Stimulated activated memory B cell treated with anti-CD40 and anti-IgM and Interleukin-4, amounts not matched to agents 10 μg/mL and 1 μg/mL and 100 μg/mL, for 72 hours (primary cell): ENCODE results near the gene RPS6KC1.

Source experiments
- ATAC-seq: fragments of 150-1000 bp; cut with Tn5 transposase; 2 replicates; pipeline ENCODE4 v1.10.0; 2021
- H3K27ac Mint-ChIP-seq: one replicate; pipeline ENCODE4 v1.8.0; 2022; ENCODE audit warnings: mild to moderate bottlenecking, mixed read lengths
- H3K27me3 Mint-ChIP-seq: one replicate; pipeline ENCODE4 v1.8.0; 2022; ENCODE audit warnings: mixed read lengths
- H3K36me3 Mint-ChIP-seq: one replicate; pipeline ENCODE4 v1.8.0; 2022; ENCODE audit warnings: mixed read lengths
- H3K4me1 Mint-ChIP-seq: one replicate; pipeline ENCODE4 v1.8.0; 2022; ENCODE audit warnings: mixed read lengths
- H3K4me3 Mint-ChIP-seq: one replicate; pipeline ENCODE4 v1.8.0; 2022; ENCODE audit warnings: mild to moderate bottlenecking, moderate library complexity, mixed read lengths
- H3K9me3 Mint-ChIP-seq: one replicate; pipeline ENCODE4 v1.8.0; 2022; ENCODE audit warnings: mixed read lengths

Gene RPS6KC1

DNA sequence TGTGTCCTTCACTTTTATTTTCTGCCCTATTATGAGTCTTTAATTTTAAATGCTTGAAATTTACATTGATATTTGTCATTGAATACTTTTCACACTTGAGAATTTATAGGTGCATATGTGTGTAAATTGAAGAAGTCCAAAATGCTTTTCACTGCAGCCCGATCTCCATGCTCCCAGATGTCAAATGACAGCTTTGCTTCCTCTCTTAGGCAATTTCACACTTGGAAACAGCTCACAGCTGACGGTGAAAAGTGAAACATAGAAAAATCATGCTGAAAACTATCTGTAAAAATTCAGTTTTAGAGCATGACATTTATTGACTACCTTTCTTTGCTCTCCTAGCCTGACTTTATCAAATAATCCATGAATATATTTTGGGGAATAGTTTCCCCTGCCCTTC, 196.0 kb downstream of the RPS6KC1 start:
- Mint-ChIP-seq H3K27ac (no peak overlapping the region), H3K27me3 (no peaks in the 10 kb centered on the region), H3K9me3 (no peaks in the 10 kb centered on the region), H3K4me1 (no peaks in the 10 kb centered on the region), H3K36me3 (peaks cover 12% of the 10 kb centered on the region), H3K4me3 (no peak overlapping the region)
- no peak for ATAC-seq

GRCh38 chr1:213249395-213249794, 198.4 kb downstream of the RPS6KC1 start:
- Mint-ChIP-seq H3K27me3 (no peaks in the 10 kb centered on the region), H3K4me3 (no peak overlapping the region), H3K27ac (no peak overlapping the region), H3K36me3 (peaks cover 22% of the 10 kb centered on the region), H3K4me1 (no peaks in the 10 kb centered on the region), H3K9me3 (no peaks in the 10 kb centered on the region)
- ATAC-seq: no peak

GRCh38 chr1:213250041-213250440, 199.0 kb downstream of the RPS6KC1 start:
- no peaks in the 10 kb centered on the region for H3K27me3 Mint-ChIP-seq
- no peaks in the 10 kb centered on the region for H3K9me3 Mint-ChIP-seq
- peaks cover 24% of the 10 kb centered on the region for H3K36me3 Mint-ChIP-seq
- H3K27ac Mint-ChIP-seq: no peak overlapping the region
- no peaks in the 10 kb centered on the region for H3K4me1 Mint-ChIP-seq
- no peak overlapping the region for H3K4me3 Mint-ChIP-seq
- no peak for ATAC-seq

DNA sequence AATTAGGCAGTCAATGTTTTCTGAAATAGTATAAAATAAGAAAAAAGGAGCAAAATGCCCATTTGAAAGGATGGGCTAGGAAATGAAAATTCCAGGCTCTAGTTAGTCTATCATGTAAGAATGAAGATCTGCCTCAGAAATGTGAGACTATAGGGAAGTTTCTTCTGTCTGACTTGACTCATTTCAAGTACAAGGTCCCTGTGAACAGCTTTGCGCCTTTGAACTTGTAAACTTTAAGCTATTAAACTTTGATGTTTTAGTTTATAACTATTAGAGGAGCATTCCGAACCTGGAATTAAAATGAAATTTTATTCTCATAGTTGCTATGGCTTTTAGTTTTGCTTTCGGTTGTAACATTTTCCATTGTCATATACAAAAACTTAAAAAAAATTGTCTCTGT, 199.4 kb downstream of the RPS6KC1 start:
- ATAC-seq: no peak
- no peaks in the 10 kb centered on the region for H3K4me1 Mint-ChIP-seq
- H3K27ac Mint-ChIP-seq: no peak overlapping the region

GRCh38 chr1:213251972-213252371, 200.9 kb downstream of the RPS6KC1 start:
- no peaks in the 10 kb centered on the region for H3K27me3 Mint-ChIP-seq
- no peaks in the 10 kb centered on the region for H3K4me1 Mint-ChIP-seq
- H3K36me3 Mint-ChIP-seq: peaks cover 22% of the 10 kb centered on the region
- no peaks in the 10 kb centered on the region for H3K9me3 Mint-ChIP-seq
- ATAC-seq: no peak
- no peak overlapping the region for H3K27ac Mint-ChIP-seq
- no peak overlapping the region for H3K4me3 Mint-ChIP-seq

More for the DNA sequence above, 199.4 kb downstream of the RPS6KC1 start:
- Mint-ChIP-seq H3K4me3 (no peak overlapping the region), H3K27me3 (no peaks in the 10 kb centered on the region), H3K36me3 (peaks cover 24% of the 10 kb centered on the region), H3K9me3 (no peaks in the 10 kb centered on the region)

DNA sequence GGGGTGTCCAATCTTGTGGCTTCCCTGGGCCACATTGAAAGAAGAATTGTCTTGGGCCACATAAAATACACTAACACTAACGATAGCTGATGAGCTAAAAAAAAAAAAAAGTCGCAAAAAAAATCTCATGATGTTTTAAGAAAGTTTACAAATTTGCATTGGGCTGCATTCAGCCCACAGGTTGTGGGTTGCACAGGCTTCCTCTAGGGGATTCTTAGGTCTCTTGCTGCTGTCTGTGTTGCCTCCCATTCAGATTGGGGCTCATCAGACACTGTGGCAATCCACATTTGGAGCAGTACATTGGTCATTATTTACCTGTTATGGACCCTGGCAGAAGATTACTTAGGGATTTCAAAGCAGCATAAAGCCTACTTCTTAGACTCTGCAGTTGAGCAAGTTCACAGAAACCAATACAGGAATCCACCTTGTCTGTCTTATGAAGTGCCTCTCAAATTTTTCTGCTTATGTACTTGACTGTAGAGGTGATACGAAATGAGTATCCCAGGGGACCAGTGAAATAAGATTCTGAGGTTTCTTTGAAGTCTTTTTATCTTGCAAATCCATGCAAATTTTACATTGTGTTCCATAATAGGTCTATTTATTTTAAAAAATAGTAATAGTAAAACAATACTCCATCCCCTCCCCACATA, 205.5 kb downstream of the RPS6KC1 start:
- H3K4me1 Mint-ChIP-seq: no peaks in the 10 kb centered on the region
- ATAC-seq: no peak
- no peaks in the 10 kb centered on the region for H3K27me3 Mint-ChIP-seq
- no peak overlapping the region for H3K27ac Mint-ChIP-seq
- H3K4me3 Mint-ChIP-seq: no peak overlapping the region
- no peaks in the 10 kb centered on the region for H3K9me3 Mint-ChIP-seq
- H3K36me3 Mint-ChIP-seq: peaks cover 18% of the 10 kb centered on the region

- no peak for ATAC-seq
- no peaks in the 10 kb centered on the region for H3K9me3 Mint-ChIP-seq
- peaks cover 37% of the 10 kb centered on the region for H3K36me3 Mint-ChIP-seq
- no peaks in the 10 kb centered on the region for H3K4me1 Mint-ChIP-seq
- no peak overlapping the region for H3K4me3 Mint-ChIP-seq
- no peak overlapping the region for H3K27ac Mint-ChIP-seq
- no peaks in the 10 kb centered on the region for H3K27me3 Mint-ChIP-seq
These were observed 209.5 kb downstream of the RPS6KC1 start for GRCh38 chr1:213260311-213261075.

- no peaks in the 10 kb centered on the region for H3K27me3 Mint-ChIP-seq
- H3K27ac Mint-ChIP-seq: no peak overlapping the region
- H3K9me3 Mint-ChIP-seq: peaks cover 9% of the 10 kb centered on the region
- H3K4me3 Mint-ChIP-seq: no peak overlapping the region
- peaks cover 61% of the 10 kb centered on the region for H3K36me3 Mint-ChIP-seq
- no peaks in the 10 kb centered on the region for H3K4me1 Mint-ChIP-seq
- no peak for ATAC-seq
These were observed 213.5 kb downstream of the RPS6KC1 start for GRCh38 chr1:213264531-213264930.

DNA sequence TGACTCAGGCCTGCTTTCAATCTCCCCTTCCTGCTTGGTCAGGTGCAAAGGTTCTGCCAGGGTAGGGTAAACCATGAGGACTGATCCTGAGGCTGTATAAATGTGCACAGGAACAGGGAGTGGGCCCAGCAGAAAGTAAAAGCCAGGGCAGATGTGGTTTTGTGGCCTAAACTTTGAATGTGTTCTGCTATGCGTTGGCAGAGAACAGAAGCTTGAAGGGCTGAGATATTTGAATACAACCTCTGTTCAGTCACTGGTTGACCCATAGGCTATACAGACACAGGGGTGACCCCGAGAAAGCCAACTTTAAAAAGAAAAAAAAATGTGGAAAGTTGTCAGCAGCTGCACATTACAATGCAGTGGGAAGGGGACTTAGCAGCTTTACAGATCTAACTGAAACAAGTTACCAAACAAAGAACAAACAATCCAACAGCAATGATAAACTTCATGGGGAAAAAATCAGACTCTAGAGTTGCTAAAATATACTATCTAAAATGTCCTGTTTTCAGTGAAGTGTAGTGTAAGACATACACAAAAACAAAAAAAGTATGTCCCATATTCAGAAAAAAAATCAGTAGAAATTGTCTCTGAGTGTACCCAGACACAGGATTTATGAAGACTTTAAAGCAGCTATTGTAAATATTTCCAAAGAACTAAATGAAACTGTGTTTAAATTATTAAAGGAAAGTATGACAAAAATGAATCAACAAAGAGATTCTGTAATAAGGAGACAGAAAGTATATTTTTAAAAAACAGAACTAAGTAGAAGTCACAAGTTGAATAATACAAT, 216.1 kb downstream of the RPS6KC1 start:
- Mint-ChIP-seq H3K27me3 (no peaks in the 10 kb centered on the region), H3K4me1 (no peaks in the 10 kb centered on the region), H3K9me3 (peaks cover 9% of the 10 kb centered on the region), H3K27ac (no peak overlapping the region), H3K36me3 (peaks cover 72% of the 10 kb centered on the region), H3K4me3 (no peak overlapping the region)
- no peak for ATAC-seq

GRCh38 chr1:213268221-213268620, 217.2 kb downstream of the RPS6KC1 start:
- Mint-ChIP-seq H3K36me3 (peaks cover 73% of the 10 kb centered on the region), H3K27me3 (no peaks in the 10 kb centered on the region), H3K4me3 (no peak overlapping the region), H3K9me3 (peaks cover 9% of the 10 kb centered on the region), H3K27ac (no peak overlapping the region), H3K4me1 (no peaks in the 10 kb centered on the region)
- ATAC-seq: no peak

GRCh38 chr1:213269829-213270228, 218.8 kb downstream of the RPS6KC1 start:
- peaks cover 9% of the 10 kb centered on the region for H3K9me3 Mint-ChIP-seq
- no peak for ATAC-seq
- no peak overlapping the region for H3K27ac Mint-ChIP-seq
- peaks cover 73% of the 10 kb centered on the region for H3K36me3 Mint-ChIP-seq
- H3K4me3 Mint-ChIP-seq: no peak overlapping the region
- H3K27me3 Mint-ChIP-seq: no peaks in the 10 kb centered on the region
- H3K4me1 Mint-ChIP-seq: no peaks in the 10 kb centered on the region

DNA sequence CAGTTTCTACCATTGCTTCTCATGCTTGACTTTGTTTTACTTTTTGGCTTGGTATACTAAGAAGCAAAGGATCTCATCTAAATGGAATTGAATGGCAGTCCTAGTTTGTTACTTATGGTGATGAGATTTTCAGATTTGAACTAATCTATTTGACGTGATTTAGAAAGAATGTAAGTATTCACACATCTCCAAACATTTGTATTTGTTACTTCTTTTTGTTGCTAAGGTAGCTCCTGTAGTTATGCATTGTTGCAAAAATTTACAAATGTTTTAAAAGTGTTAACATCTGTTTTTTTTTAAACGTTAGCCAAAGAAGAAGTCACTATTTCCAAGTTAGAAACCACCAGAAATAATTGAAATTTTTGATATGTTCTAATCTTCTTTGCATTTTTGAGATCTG, 222.5 kb downstream of the RPS6KC1 start:
- Mint-ChIP-seq H3K9me3 (no peaks in the 10 kb centered on the region), H3K27me3 (no peaks in the 10 kb centered on the region), H3K4me1 (no peaks in the 10 kb centered on the region), H3K27ac (no peak overlapping the region), H3K36me3 (peaks cover 61% of the 10 kb centered on the region), H3K4me3 (no peak overlapping the region)
- ATAC-seq: no peak

DNA sequence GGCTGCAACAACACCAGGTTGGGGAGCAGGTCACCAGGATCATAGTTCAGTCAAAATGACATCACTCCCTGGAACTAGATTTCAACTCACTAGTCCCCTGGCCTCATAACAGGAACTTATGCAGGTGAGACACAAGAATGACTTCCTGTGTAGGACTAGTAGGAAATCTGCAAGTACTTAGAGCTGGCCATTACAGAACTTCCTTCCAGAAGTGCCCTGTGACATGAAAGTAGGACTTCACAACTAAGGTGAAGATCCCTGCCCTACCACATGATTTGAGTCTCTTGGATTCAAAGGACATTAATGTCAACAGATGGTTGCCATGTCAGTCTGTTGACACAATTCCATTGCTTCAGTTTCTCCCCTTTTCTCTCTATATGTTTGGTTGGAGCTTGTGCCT, 223.1 kb downstream of the RPS6KC1 start:
- no peaks in the 10 kb centered on the region for H3K9me3 Mint-ChIP-seq
- no peak overlapping the region for H3K27ac Mint-ChIP-seq
- no peak overlapping the region for H3K4me3 Mint-ChIP-seq
- no peaks in the 10 kb centered on the region for H3K27me3 Mint-ChIP-seq
- ATAC-seq: no peak
- no peaks in the 10 kb centered on the region for H3K4me1 Mint-ChIP-seq
- H3K36me3 Mint-ChIP-seq: peaks cover 58% of the 10 kb centered on the region

DNA sequence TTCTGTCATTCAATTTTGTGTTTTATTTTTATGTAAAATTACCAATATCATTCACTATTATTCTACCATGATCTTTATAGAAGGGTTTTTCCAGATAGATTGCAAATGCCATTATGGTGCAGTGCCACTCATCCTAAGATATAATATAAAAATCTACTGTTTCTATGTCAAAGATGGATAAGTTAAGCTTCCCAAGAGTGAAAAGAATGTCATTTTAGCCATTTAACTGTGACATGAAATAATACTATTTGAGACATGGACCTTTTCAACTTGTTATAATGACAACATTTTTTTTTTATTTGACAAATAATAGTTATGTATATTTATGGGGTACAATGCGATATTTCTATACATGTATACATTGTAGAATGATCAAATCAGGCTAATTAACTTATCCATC, 224.3 kb downstream of the RPS6KC1 start:
- ATAC-seq: no peak
- H3K27me3 Mint-ChIP-seq: no peaks in the 10 kb centered on the region
- peaks cover 48% of the 10 kb centered on the region for H3K36me3 Mint-ChIP-seq
- no peak overlapping the region for H3K27ac Mint-ChIP-seq
- H3K9me3 Mint-ChIP-seq: no peaks in the 10 kb centered on the region
- H3K4me3 Mint-ChIP-seq: no peak overlapping the region
- no peaks in the 10 kb centered on the region for H3K4me1 Mint-ChIP-seq

GRCh38 chr1:213276236-213276635, 225.2 kb downstream of the RPS6KC1 start:
- H3K9me3 Mint-ChIP-seq: no peaks in the 10 kb centered on the region

More at GRCh38 chr1:213276236-213276635, 225.2 kb downstream of the RPS6KC1 start:
- no peak for ATAC-seq
- Mint-ChIP-seq H3K27ac (no peak overlapping the region), H3K4me3 (no peak overlapping the region), H3K27me3 (no peaks in the 10 kb centered on the region), H3K36me3 (peaks cover 39% of the 10 kb centered on the region), H3K4me1 (no peaks in the 10 kb centered on the region)
